RWPE1 (cell line): ENCODE results near the gene CCNA2.

ENCODE experiments used
- CTCF ChIA-PET: fragments of 350-600 bp; sonication (Branson Sonifier 250); formaldehyde crosslinking; extraction: SDS; loops from one replicate; lab custom pipeline; 2021; lab: Yijun Ruan, JAX
- POLR2A ChIA-PET: fragments of 400-600 bp; formaldehyde crosslinking; extraction: SDS; loops from one replicate; lab custom pipeline; 2020; ENCODE audit warnings: antibody characterized with exemption; ENCODE audit not compliant: low non-redundant PET; lab: Yijun Ruan, JAX
- DNase-seq: peaks from one replicate; pipeline ENCODE4 v3.0.0; 2012; ENCODE audit warnings: low spot score
- H3K27ac ChIP-seq: fragments of 450-650 bp; 2 replicates; pipeline ENCODE4 v1.5.1; 2017
- CTCF ChIP-seq: fragments of 450-650 bp; conservative IDR thresholded peaks from 2 replicates; pipeline ENCODE4 v1.5.1; 2017; ENCODE audit warnings: low read depth, mild to moderate bottlenecking

Gene CCNA2

GRCh38 chr4:121776610-121777401 is 46.9 kb downstream of the CCNA2 start:
- DNase-seq: no peak
- POLR2A ChIA-PET: no interaction called here
- no peak overlapping the region for H3K27ac ChIP-seq
- no peak for TF ChIP-seq CTCF
- CTCF ChIA-PET: no interaction called here

- CTCF ChIA-PET: no interaction called here
Measured at GRCh38 chr4:121773883-121774282, 49.8 kb downstream of the CCNA2 start.

GRCh38 chr4:121771869-121772268 is 51.8 kb downstream of the CCNA2 start:
- POLR2A ChIA-PET: no interaction called here
- CTCF ChIA-PET: no interaction called here
- TF ChIP-seq CTCF: no peak

More at GRCh38 chr4:121773883-121774282, 49.8 kb downstream of the CCNA2 start:
- POLR2A ChIA-PET: no interaction called here
- no peak for DNase-seq
- no peak overlapping the region for H3K27ac ChIP-seq
- no peak for TF ChIP-seq CTCF

GRCh38 chr4:121769341-121769740 is 54.3 kb downstream of the CCNA2 start:
- DNase-seq: no peak
- POLR2A ChIA-PET: no interaction called here
- no peak for TF ChIP-seq CTCF
- CTCF ChIA-PET: interaction anchor here (1.5 kb wide), 1 partner anchor 15 kb away, joined by 5 read pairs; no protein-coding TSS in a partner anchor
- no peak overlapping the region for H3K27ac ChIP-seq

More at GRCh38 chr4:121771869-121772268, 51.8 kb downstream of the CCNA2 start:
- no peak for DNase-seq
- no peak overlapping the region for H3K27ac ChIP-seq

- no peak for TF ChIP-seq CTCF
- ChIA-PET POLR2A (no interaction called here), CTCF (no interaction called here)
- DNase-seq: no peak
- H3K27ac ChIP-seq: no peak overlapping the region
Measured at GRCh38 chr4:121767166-121767565, 56.5 kb downstream of the CCNA2 start.
